NCI-H226 (cell line): Measurements from ENCODE around the gene PPDPF.
A peak's percentile ranks its signal among the peaks of the same experiment; 100 is the strongest.
"Not testable (repeated sequence)": the region's sequence is repeated elsewhere in the genome, so short reads cannot be mapped to it uniquely, and the experiment has no call there.

Experiments used
- DNase-seq: peaks from one replicate; pipeline ENCODE4 v3.0.0-alpha.2; 2015

PPDPF gene

GRCh38 chr20:63553251-63553932 is 32.8 kb downstream of the PPDPF start:
- peak; percentile 63 for DNase-seq

GRCh38 chr20:63553933-63554290 is 33.3 kb downstream of the PPDPF start, which contains the start of gene FNDC11:
TSS of gene FNDC11 (plus strand) at chr20:63554159. CDS start at chr20:63555664, 1,505 bp downstream.
- DNase-seq, result no peak

GRCh38 chr20:63554361-63555278 is 34.1 kb downstream of the PPDPF start:
- no peak for DNase-seq

GRCh38 chr20:63555661-63556381 is 35.3 kb downstream of the PPDPF start:
- no peak for DNase-seq

GRCh38 chr20:63556873-63557478 is 36.4 kb downstream of the PPDPF start:
- DNase-seq, result no peak

- DNase-seq, result no peak
Observed at GRCh38 chr20:63557481-63557891, 36.9 kb downstream of the PPDPF start.

GRCh38 chr20:63558804-63559484 is 38.4 kb downstream of the PPDPF start:
- DNase-seq, result no peak

GRCh38 chr20:63559485-63560332 is 39.1 kb downstream of the PPDPF start:
- not testable (repeated sequence) for DNase-seq

- DNase-seq, result no peak
Observed at GRCh38 chr20:63560333-63560805, 39.8 kb downstream of the PPDPF start.

GRCh38 chr20:63560856-63561609 is 40.5 kb downstream of the PPDPF start:
- DNase-seq, result no peak

GRCh38 chr20:63561624-63562396 is 41.2 kb downstream of the PPDPF start:
- no peak for DNase-seq

- DNase-seq, result no peak
Observed at GRCh38 chr20:63562461-63563224, 42.1 kb downstream of the PPDPF start.

GRCh38 chr20:63563225-63563935 is 42.8 kb downstream of the PPDPF start:
- DNase-seq, result no peak

GRCh38 chr20:63564036-63564810 is 43.7 kb downstream of the PPDPF start:
- DNase-seq, result no peak

GRCh38 chr20:63565021-63565698 is 44.6 kb downstream of the PPDPF start:
- DNase-seq, result no peak

GRCh38 chr20:63565699-63566335 is 45.3 kb downstream of the PPDPF start:
- no peak for DNase-seq
